Progenitor cell of endocrine pancreas (in vitro differentiated cells): ENCODE results near the gene TRPC4. TPM values are rescaled to one million over a fixed set of nuclear protein-coding genes. Genes with fewer than 3 reads are reported as not detected.

Experiments
- DNase-seq: peaks from one replicate; pipeline ENCODE4 v3.0.0; 2021; ENCODE audit warnings: low spot score; ENCODE audit not compliant: unreplicated experiment
- H3K27ac Mint-ChIP-seq: 2 replicates; pipeline ENCODE4 v1.8.0; 2021; ENCODE audit warnings: mild to moderate bottlenecking, moderate library complexity, mixed read lengths
- H3K27me3 Mint-ChIP-seq: 2 replicates; pipeline ENCODE4 v1.8.0; 2021; ENCODE audit warnings: mixed read lengths
- H3K36me3 Mint-ChIP-seq: 2 replicates; pipeline ENCODE4 v1.8.0; 2022; ENCODE audit warnings: mixed read lengths; ENCODE audit not compliant: insufficient read depth
- H3K4me1 Mint-ChIP-seq: 2 replicates; pipeline ENCODE4 v1.8.0; 2021; ENCODE audit warnings: low read depth, mixed read lengths
- H3K4me3 Mint-ChIP-seq: 2 replicates; pipeline ENCODE4 v1.8.0; 2021; ENCODE audit warnings: low read depth, mild to moderate bottlenecking, moderate library complexity, mixed read lengths
- H3K9me3 Mint-ChIP-seq: 2 replicates; pipeline ENCODE4 v1.8.0; 2021; ENCODE audit warnings: low read depth, mixed read lengths
- CTCF ChIP-seq: fragments of 200-600 bp; sonication (generic); IDR thresholded peaks from one replicate; pipeline ENCODE4 v1.5.0; 2021; ENCODE audit warnings: antibody characterized with exemption, mild to moderate bottlenecking; ENCODE audit not compliant: unreplicated experiment
- total RNA-seq: library from RNA; stranded (reverse); gene quantifications from 2 replicates; pipeline ENCODE4 v1.2.1, GENCODE V29; 2021

Gene TRPC4
- total RNA-seq, 1 donor from 2014 or later: 4.2 TPM

- Mint-ChIP-seq H3K27me3 (no peaks in the 10 kb centered on the region), H3K4me3 (no peak overlapping the region), H3K9me3 (no peaks in the 10 kb centered on the region), H3K27ac (no peak overlapping the region), H3K4me1 (no peaks in the 10 kb centered on the region), H3K36me3 (peaks cover 2% of the 10 kb centered on the region)
- DNase-seq: no peak
- no peak for TF ChIP-seq CTCF
Measured at GRCh38 chr13:37652596-37652995, 217.0 kb downstream of the TRPC4 start.

GRCh38 chr13:37651891-37652290 is 217.7 kb downstream of the TRPC4 start:
- no peak for TF ChIP-seq CTCF

GRCh38 chr13:37648609-37649008 is 221.0 kb downstream of the TRPC4 start:
- Mint-ChIP-seq H3K4me3 (no peak overlapping the region), H3K36me3 (peaks cover 2% of the 10 kb centered on the region), H3K27me3 (no peaks in the 10 kb centered on the region), H3K9me3 (no peaks in the 10 kb centered on the region), H3K27ac (no peak overlapping the region), H3K4me1 (peaks cover 21% of the 10 kb centered on the region)
- TF ChIP-seq CTCF: no peak
- no peak for DNase-seq

More at GRCh38 chr13:37651891-37652290, 217.7 kb downstream of the TRPC4 start:
- Mint-ChIP-seq H3K27me3 (no peaks in the 10 kb centered on the region), H3K9me3 (no peaks in the 10 kb centered on the region), H3K27ac (no peak overlapping the region), H3K4me3 (no peak overlapping the region), H3K36me3 (peaks cover 2% of the 10 kb centered on the region), H3K4me1 (peaks cover 5% of the 10 kb centered on the region)
- no peak for DNase-seq

- peak overlapping the region; percentile 80 for H3K27ac Mint-ChIP-seq
- H3K4me1 Mint-ChIP-seq: peaks cover 21% of the 10 kb centered on the region
- peak overlapping the region; percentile 35 for H3K4me3 Mint-ChIP-seq
- no peak for TF ChIP-seq CTCF
- no peaks in the 10 kb centered on the region for H3K27me3 Mint-ChIP-seq
- no peaks in the 10 kb centered on the region for H3K36me3 Mint-ChIP-seq
- no peak for DNase-seq
- H3K9me3 Mint-ChIP-seq: no peaks in the 10 kb centered on the region
Measured at GRCh38 chr13:37647031-37647650, 222.4 kb downstream of the TRPC4 start.

GRCh38 chr13:37646531-37646930 is 223.0 kb downstream of the TRPC4 start:
- H3K4me1 Mint-ChIP-seq: peaks cover 21% of the 10 kb centered on the region
- TF ChIP-seq CTCF: no peak
- peak overlapping the region; percentile 80 for H3K27ac Mint-ChIP-seq
- peak overlapping the region; percentile 35 for H3K4me3 Mint-ChIP-seq
- H3K9me3 Mint-ChIP-seq: no peaks in the 10 kb centered on the region
- H3K27me3 Mint-ChIP-seq: no peaks in the 10 kb centered on the region
- no peaks in the 10 kb centered on the region for H3K36me3 Mint-ChIP-seq
- no peak for DNase-seq
